Neural progenitor cell (in vitro differentiated cells): ENCODE measurements around the gene SART1. TPM values are rescaled to one million over a fixed set of nuclear protein-coding genes. Genes with fewer than 3 reads are reported as not detected.

Experiments
- DNase-seq: peaks from one replicate; pipeline ENCODE4 v3.0.0-alpha.2; 2016; ENCODE audit warnings: low spot score
- H2AFZ ChIP-seq: fragments of 200-600 bp; sonication (generic); replicated peaks from 2 replicates; pipeline ENCODE4 v1.6.1; 2016; ENCODE audit warnings: antibody characterized with exemption
- H3F3A ChIP-seq: fragments of 200-600 bp; sonication (generic); 2 replicates; pipeline ENCODE4 v1.6.1; 2016; ENCODE audit warnings: antibody characterized with exemption, low read depth
- H3K27ac ChIP-seq: fragments of 200-600 bp; sonication (generic); 2 replicates; pipeline ENCODE4 v1.5.1; 2016; ENCODE audit warnings: mild to moderate bottlenecking
- H3K27me3 ChIP-seq: fragments of 200-600 bp; sonication (generic); 2 replicates; pipeline ENCODE4 v1.6.1; 2016; ENCODE audit warnings: mild to moderate bottlenecking, moderate library complexity
- H3K36me3 ChIP-seq: fragments of 200-600 bp; sonication (generic); 2 replicates; pipeline ENCODE4 v1.5.1; 2016
- H3K4me1 ChIP-seq: fragments of 200-600 bp; sonication (generic); 2 replicates; pipeline ENCODE4 v1.6.1; 2016; ENCODE audit warnings: mixed run types
- H3K4me2 ChIP-seq: fragments of 200-600 bp; sonication (generic); 2 replicates; pipeline ENCODE4 v1.6.1; 2016
- H3K4me3 ChIP-seq: fragments of 200-600 bp; sonication (generic); 2 replicates; pipeline ENCODE4 v1.5.1; 2016
- H3K79me2 ChIP-seq: fragments of 200-600 bp; sonication (generic); 2 replicates; pipeline ENCODE4 v1.6.1; 2016; ENCODE audit warnings: low read depth
- H3K9ac ChIP-seq: fragments of 200-600 bp; sonication (generic); 2 replicates; pipeline ENCODE4 v1.6.1; 2016
- H3K9me3 ChIP-seq: fragments of 200-600 bp; sonication (generic); 2 replicates; pipeline ENCODE4 v1.5.1; 2016; ENCODE audit warnings: low read depth
- H4K20me1 ChIP-seq: fragments of 200-600 bp; sonication (generic); 2 replicates; pipeline ENCODE4 v1.6.1; 2016; ENCODE audit warnings: low read depth
- H3K27ac Mint-ChIP-seq: 3 replicates; pipeline ENCODE4 v1.8.0; 2021; ENCODE audit warnings: mixed read lengths
- H3K27me3 Mint-ChIP-seq: 2 replicates; pipeline ENCODE4 v1.8.0; 2022; ENCODE audit warnings: low read depth, mild to moderate bottlenecking, inconsistent platforms, moderate library complexity, mixed read lengths; ENCODE audit not compliant: insufficient read depth
- H3K36me3 Mint-ChIP-seq: 3 replicates; pipeline ENCODE4 v1.8.0; 2021; ENCODE audit warnings: mixed read lengths
- H3K4me1 Mint-ChIP-seq: 3 replicates; pipeline ENCODE4 v1.8.0; 2021; ENCODE audit warnings: mixed read lengths
- H3K4me3 Mint-ChIP-seq: 3 replicates; pipeline ENCODE4 v1.8.0; 2021; ENCODE audit warnings: mild to moderate bottlenecking, moderate library complexity, mixed read lengths
- H3K9me3 Mint-ChIP-seq: 3 replicates; pipeline ENCODE4 v1.8.0; 2020; ENCODE audit warnings: mixed read lengths
- CTCF ChIP-seq: fragments of 200-600 bp; sonication (generic); IDR thresholded peaks from 2 replicates; pipeline ENCODE4 v1.5.1; 2017; ENCODE audit warnings: antibody characterized with exemption, mild to moderate bottlenecking
- EZH2 ChIP-seq: fragments of 200-600 bp; sonication (generic); IDR thresholded peaks from 2 replicates; pipeline ENCODE4 v1.6.1; 2017; ENCODE audit warnings: antibody characterized with exemption, mild to moderate bottlenecking, moderate library complexity
- EZH2phosphoT487 ChIP-seq: fragments of 200-600 bp; sonication (generic); IDR thresholded peaks from 2 replicates; pipeline ENCODE4 v1.6.1; 2017; ENCODE audit warnings: antibody characterized with exemption
- total RNA-seq: library from RNA; depleted of rRNA; stranded (reverse); fragments of >200 nt; gene quantifications from 2 replicates; pipeline ENCODE4 v1.2.3, GENCODE V29; 2015; ENCODE audit warnings: low replicate concordance

SART1 gene
- total RNA-seq, 1 donor from 2014 or later, result 8.6 TPM

- Histone ChIP-seq H3K79me2 (no peaks in the 10 kb centered on the region), H3K9ac (no peak within 1 kb of the TSS), H3F3A (peaks cover 8% of the 10 kb centered on the region), H3K9me3 (no peaks in the 10 kb centered on the region), H3K36me3 (no peaks in the 10 kb centered on the region), H2AFZ (peak within 1 kb of the TSS; percentile 53), H3K4me1 (peaks cover 15% of the 10 kb centered on the region), H3K4me2 (peak within 1 kb of the TSS; percentile 74), H4K20me1 (no peaks in the 10 kb centered on the region), H3K4me3 (peak within 1 kb of the TSS; percentile 31), H3K27ac (peak within 1 kb of the TSS; percentile 32), H3K27me3 (no peaks in the 10 kb centered on the region)
- DNase-seq, result peak; percentile 82
- Mint-ChIP-seq H3K27ac (peak within 1 kb of the TSS; percentile 96), H3K9me3 (no peaks in the 10 kb centered on the region), H3K4me3 (peak within 1 kb of the TSS; percentile 81), H3K4me1 (peaks cover 42% of the 10 kb centered on the region), H3K27me3 (peaks cover 12% of the 10 kb centered on the region), H3K36me3 (no peaks in the 10 kb centered on the region)
- TF ChIP-seq CTCF (no peak), EZH2phosphoT487 (no peak), EZH2 (no peak)
These were observed 16.1 kb upstream of the SART1 start, which contains the start of gene TSGA10IP for GRCh38 chr11:65945430-65945911. TSS of gene TSGA10IP (plus strand) at chr11:65945480. CDS start at chr11:65945676, 196 bp downstream.

- peak overlapping the region; percentile 81 for H3K4me3 Mint-ChIP-seq
- no peaks in the 10 kb centered on the region for H3K9me3 Mint-ChIP-seq
These were observed 15.5 kb upstream of the SART1 start for GRCh38 chr11:65945941-65946558.

GRCh38 chr11:65946655-65947054 is 14.9 kb upstream of the SART1 start:
- H3K4me1 ChIP-seq, result peaks cover 15% of the 10 kb centered on the region
- H3K9me3 ChIP-seq, result no peaks in the 10 kb centered on the region
- Mint-ChIP-seq H3K4me3 (no peak overlapping the region), H3K27me3 (peaks cover 8% of the 10 kb centered on the region), H3K36me3 (no peaks in the 10 kb centered on the region), H3K9me3 (no peaks in the 10 kb centered on the region), H3K27ac (no peak overlapping the region), H3K4me1 (peaks cover 39% of the 10 kb centered on the region)
- DNase-seq, result no peak
- TF ChIP-seq CTCF (no peak), EZH2 (no peak), EZH2phosphoT487 (no peak)
- H3K27ac ChIP-seq, result no peak overlapping the region
- peaks cover 8% of the 10 kb centered on the region for H3F3A ChIP-seq
- H3K4me2 ChIP-seq, result no peak overlapping the region
- H3K4me3 ChIP-seq, result no peak overlapping the region
- H3K79me2 ChIP-seq, result no peaks in the 10 kb centered on the region
- H2AFZ ChIP-seq, result no peak overlapping the region
- no peak overlapping the region for H3K9ac ChIP-seq
- H3K36me3 ChIP-seq, result no peaks in the 10 kb centered on the region
- no peaks in the 10 kb centered on the region for H3K27me3 ChIP-seq
- H4K20me1 ChIP-seq, result no peaks in the 10 kb centered on the region

More at GRCh38 chr11:65945941-65946558, 15.5 kb upstream of the SART1 start:
- H3K4me2 ChIP-seq, result peak overlapping the region; percentile 74
- DNase-seq, result no peak
- H3K9ac ChIP-seq, result no peak overlapping the region
- H3K4me3 ChIP-seq, result peak overlapping the region; percentile 31
- no peaks in the 10 kb centered on the region for H3K36me3 ChIP-seq
- H3K27me3 ChIP-seq, result no peaks in the 10 kb centered on the region
- Mint-ChIP-seq H3K4me1 (peaks cover 42% of the 10 kb centered on the region), H3K27ac (peak overlapping the region; percentile 96), H3K27me3 (peaks cover 12% of the 10 kb centered on the region), H3K36me3 (no peaks in the 10 kb centered on the region)
- H3K27ac ChIP-seq, result peak overlapping the region; percentile 26
- peaks cover 8% of the 10 kb centered on the region for H3F3A ChIP-seq
- TF ChIP-seq CTCF (no peak), EZH2 (no peak), EZH2phosphoT487 (no peak)
- H3K79me2 ChIP-seq, result no peaks in the 10 kb centered on the region
- H3K4me1 ChIP-seq, result peaks cover 15% of the 10 kb centered on the region
- no peaks in the 10 kb centered on the region for H3K9me3 ChIP-seq
- peak overlapping the region; percentile 53 for H2AFZ ChIP-seq
- no peaks in the 10 kb centered on the region for H4K20me1 ChIP-seq
